ENCODE results near the gene COX19.
"Not testable (repeated sequence)": the region's sequence is repeated elsewhere in the genome, so short reads cannot be mapped to it uniquely, and the experiment has no call there.

The COX19 gene

GRCh38 chr7:963236-964078 lies 11.9 kb downstream of the COX19 start:
- H3K27ac ChIP-seq (replicated peaks): no peak overlapping the region
- no peak for DNase-seq (ENCODE audit: low read depth in 1 of 2, low spot score in 1 of 2)
- no peak for TF ChIP-seq GABPA (IDR thresholded peaks at IDR 0.05; ENCODE audit: low read depth)
- TF ChIP-seq POLR2AphosphoS5 (IDR thresholded peaks at IDR 0.05; ENCODE audit: low read depth): no peak

GRCh38 chr7:962401-963081 lies 12.8 kb downstream of the COX19 start:
- TF ChIP-seq REST (IDR thresholded peaks at IDR 0.05; ENCODE audit: insufficient replicate concordance, low read depth): no peak
- TF ChIP-seq CTCF (IDR thresholded peaks at IDR 0.05; ENCODE audit: insufficient read depth, low read length): no peak
- TF ChIP-seq POLR2AphosphoS5 (IDR thresholded peaks at IDR 0.05; ENCODE audit: low read depth): no peak
- TF ChIP-seq GABPA (IDR thresholded peaks at IDR 0.05; ENCODE audit: low read depth): no peak
- no peak for TF ChIP-seq SPI1 (IDR thresholded peaks at IDR 0.05; ENCODE audit: borderline replicate concordance, low read depth)
- H3K27me3 ChIP-seq (ENCODE audit: insufficient read depth, poor library complexity, severe bottlenecking): no peaks in the 10 kb centered on the region
- no peak overlapping the region for H3K27ac ChIP-seq (replicated peaks)
- DNase-seq (ENCODE audit: low read depth in 1 of 2, low spot score in 1 of 2): no peak
- H3K4me3 ChIP-seq (replicated peaks; ENCODE audit: insufficient read depth, low read length): no peak overlapping the region

More at GRCh38 chr7:963236-964078, 11.9 kb downstream of the COX19 start:
- Histone ChIP-seq H3K27me3 (ENCODE audit: insufficient read depth, poor library complexity, severe bottlenecking) (no peaks in the 10 kb centered on the region), H3K4me3 (replicated peaks; ENCODE audit: insufficient read depth, low read length) (no peak overlapping the region)

GRCh38 chr7:961546-962400 lies 13.6 kb downstream of the COX19 start:
- no peak overlapping the region for H3K4me3 ChIP-seq (replicated peaks; ENCODE audit: insufficient read depth, low read length)
- H3K27ac ChIP-seq (replicated peaks): no peak overlapping the region
- no peaks in the 10 kb centered on the region for H3K27me3 ChIP-seq (ENCODE audit: insufficient read depth, poor library complexity, severe bottlenecking)
- no peak for DNase-seq (ENCODE audit: low read depth in 1 of 2, low spot score in 1 of 2)
- TF ChIP-seq POLR2AphosphoS5 (IDR thresholded peaks at IDR 0.05; ENCODE audit: low read depth): no peak
- TF ChIP-seq REST (IDR thresholded peaks at IDR 0.05; ENCODE audit: insufficient replicate concordance, low read depth): no peak
- TF ChIP-seq SPI1 (IDR thresholded peaks at IDR 0.05; ENCODE audit: borderline replicate concordance, low read depth): no peak
- no peak for TF ChIP-seq GABPA (IDR thresholded peaks at IDR 0.05; ENCODE audit: low read depth)
- TF ChIP-seq CTCF (IDR thresholded peaks at IDR 0.05; ENCODE audit: insufficient read depth, low read length): no peak

- not testable (repeated sequence) for H3K4me3 ChIP-seq (replicated peaks; ENCODE audit: insufficient read depth, low read length); H3K27me3 ChIP-seq (ENCODE audit: insufficient read depth, poor library complexity, severe bottlenecking); DNase-seq (ENCODE audit: low read depth in 1 of 2, low spot score in 1 of 2); H3K27ac ChIP-seq (replicated peaks)
Observed at GRCh38 chr7:960972-961371, 14.4 kb downstream of the COX19 start.
